ENCODE data around the gene CAMTA1.
A peak's percentile ranks its signal among the peaks of the same experiment; 100 is the strongest.
"Not testable (repeated sequence)": the region's sequence is repeated elsewhere in the genome, so short reads cannot be mapped to it uniquely, and the experiment has no call there.

The CAMTA1 gene

DNA sequence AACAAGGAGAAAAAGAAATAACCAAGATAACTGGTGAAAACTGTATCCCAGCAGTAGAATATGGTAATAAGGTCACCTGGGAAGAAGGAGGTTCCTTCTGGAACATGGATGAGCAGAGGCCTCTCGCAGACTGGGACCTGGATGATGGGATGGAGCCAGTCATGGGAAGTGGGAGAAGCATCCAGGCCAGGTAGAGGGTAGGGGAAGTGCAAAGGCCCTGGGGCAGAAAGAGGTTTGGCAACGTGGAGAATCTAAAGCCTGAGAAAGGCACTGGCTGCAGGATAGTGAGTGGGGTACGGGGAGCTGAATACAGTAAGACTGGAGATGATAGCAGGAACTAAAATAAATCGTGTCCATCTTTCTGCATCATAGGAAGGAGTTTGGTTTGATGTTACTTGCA is 889.7 kb downstream of the CAMTA1 start:
- no peak for DNase-seq (ENCODE audit: low read depth in 3 of 3)

DNA sequence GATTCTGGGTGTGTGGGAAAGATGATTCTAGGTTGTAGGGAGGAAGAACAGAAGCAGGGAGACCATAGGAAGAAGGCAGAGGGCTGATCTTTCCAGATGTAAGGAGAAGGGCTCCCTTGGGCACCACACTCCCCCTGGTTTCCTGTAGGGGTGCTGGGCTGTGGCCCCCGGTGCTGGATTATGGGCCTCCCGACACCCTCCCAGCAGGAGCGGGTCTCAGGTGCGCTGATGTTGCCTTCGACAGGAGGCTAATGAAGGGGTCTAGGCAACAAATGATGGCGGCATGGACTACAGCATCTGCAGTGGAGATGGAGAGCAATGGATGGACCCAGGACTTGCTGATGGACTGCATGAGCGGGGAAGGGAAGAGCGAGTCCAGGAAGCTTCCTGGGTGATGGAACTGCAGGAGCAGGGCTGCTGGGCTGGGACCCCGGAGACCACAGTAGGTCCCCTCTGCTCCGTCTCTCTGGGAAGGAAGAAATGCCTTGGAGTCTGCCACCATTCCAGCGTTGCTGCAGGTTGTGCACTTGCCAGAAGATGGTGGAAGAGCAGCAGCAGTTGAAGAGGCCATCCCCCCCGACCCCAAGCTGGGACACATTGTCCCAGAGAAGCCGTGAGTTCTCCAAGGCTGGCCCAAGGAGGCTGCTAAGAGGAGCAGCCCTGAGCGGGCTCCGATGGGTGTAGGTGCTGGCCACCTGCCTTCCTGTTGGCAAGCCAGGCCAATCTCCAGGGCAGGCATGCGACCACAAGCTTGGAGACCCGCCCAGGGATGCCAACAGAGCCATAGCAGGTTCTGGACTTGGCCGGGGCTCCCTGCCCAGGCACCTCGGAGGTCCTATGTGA is 890.4 kb downstream of the CAMTA1 start:
- DNase-seq (ENCODE audit: low read depth in 3 of 3), result no peak

DNA sequence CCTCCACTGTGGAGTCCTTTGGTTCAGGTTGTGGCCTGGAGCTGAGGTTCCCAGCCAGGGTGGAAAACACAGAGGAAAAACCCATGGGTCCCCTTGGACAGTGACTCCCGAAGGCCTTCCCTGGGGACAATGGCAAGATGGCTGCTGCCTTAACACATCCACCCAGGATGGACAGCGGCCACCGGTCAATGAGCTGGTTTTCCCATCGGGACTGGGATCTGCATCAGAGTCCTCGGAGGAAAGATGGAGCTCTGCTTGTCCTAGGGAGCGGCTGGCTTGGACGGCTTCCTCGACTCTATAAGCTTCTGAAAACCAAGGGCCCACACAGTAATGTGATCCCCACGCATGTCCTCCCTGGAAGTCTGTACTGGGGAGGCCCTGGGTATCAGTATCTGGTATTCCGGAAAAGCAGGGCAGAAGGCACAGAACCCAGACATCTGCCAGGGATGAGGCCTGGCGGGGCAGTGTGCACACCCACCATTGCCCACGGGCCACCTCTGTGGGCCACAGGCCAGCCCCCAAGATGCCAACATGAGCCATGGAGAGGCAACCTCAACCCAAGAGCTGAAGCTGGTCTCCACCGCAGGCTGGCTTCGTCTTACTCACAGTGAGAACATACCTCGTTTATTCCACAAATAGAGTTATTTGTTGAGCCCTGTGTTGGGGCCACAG is 891.2 kb downstream of the CAMTA1 start:
- DNase-seq (ENCODE audit: low read depth in 3 of 3), result no peak

DNA sequence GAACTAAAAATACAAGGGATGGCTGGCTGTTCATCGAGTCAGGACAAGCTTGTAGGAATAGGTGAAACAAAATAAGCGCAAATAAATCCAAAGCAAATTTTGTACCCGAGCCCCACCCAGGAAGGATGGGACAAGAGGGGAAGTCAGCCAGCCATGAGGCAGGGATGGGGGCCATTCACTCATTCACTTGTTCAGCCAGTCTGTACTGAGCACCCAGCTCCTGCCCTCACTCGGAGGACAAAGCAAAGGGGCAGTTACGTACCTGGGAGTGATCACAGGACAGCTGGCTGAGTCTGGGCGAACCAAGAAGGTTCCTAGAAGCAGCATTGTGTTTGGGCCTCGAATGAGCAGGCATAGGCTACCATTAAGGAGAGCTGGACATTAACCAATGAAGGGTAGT is 891.9 kb downstream of the CAMTA1 start:
- no peak for DNase-seq (ENCODE audit: low read depth in 3 of 3)

DNA sequence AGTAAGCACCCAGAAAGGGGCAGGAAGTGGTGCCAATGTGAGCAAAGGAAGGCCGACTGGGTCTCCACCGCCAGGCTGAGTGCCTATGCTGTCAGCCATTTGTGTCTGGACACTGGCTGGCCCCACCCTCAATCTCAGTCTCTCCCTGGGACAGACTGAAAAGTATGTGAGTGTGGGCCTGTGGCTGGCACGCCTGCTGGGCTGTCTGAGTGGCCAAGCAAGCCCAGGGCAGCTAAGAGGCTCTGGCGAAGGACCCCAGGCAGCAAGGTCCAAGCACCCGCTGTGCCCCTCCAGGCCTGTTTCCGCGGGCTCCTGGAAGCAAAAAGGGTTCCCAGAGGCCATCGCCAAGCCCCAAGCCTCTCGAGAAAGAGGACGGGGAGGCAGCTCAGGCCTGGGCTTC is 892.6 kb downstream of the CAMTA1 start:
- no peak for DNase-seq (ENCODE audit: low read depth in 3 of 3)

DNA sequence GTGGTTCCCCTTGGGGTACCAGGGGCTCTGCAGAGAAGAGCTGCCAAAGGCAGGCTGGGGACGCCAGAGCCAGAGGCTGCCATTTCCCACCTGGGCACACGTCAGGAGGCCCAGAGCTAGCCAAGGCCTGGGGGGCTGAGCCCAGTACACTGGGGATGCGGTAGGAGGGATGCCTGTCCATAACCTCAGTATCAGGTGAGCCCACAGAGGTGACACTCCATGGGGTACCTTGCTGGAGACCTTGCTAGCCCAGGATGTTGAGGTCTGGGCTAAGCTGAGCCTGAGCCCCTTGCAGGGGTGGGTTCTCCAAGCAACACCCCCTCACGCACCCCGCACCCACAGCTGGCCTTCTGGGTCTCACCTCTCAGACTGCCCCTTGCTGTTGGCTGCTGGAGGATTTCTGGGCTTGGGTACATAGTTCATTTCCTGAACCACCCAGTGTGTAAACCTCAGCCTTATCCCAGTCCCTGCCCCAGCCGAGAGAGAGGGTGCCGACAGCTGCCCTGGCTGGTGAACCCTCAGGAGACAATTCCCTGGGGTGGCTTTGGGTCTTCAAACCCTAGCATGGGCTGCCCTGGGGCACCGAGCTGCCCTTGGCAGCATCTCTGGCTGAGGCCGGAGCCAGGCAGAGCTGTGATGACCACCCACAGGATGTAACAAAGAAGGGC is 893.4 kb downstream of the CAMTA1 start:
- no peak for DNase-seq (ENCODE audit: low read depth in 3 of 3)

DNA sequence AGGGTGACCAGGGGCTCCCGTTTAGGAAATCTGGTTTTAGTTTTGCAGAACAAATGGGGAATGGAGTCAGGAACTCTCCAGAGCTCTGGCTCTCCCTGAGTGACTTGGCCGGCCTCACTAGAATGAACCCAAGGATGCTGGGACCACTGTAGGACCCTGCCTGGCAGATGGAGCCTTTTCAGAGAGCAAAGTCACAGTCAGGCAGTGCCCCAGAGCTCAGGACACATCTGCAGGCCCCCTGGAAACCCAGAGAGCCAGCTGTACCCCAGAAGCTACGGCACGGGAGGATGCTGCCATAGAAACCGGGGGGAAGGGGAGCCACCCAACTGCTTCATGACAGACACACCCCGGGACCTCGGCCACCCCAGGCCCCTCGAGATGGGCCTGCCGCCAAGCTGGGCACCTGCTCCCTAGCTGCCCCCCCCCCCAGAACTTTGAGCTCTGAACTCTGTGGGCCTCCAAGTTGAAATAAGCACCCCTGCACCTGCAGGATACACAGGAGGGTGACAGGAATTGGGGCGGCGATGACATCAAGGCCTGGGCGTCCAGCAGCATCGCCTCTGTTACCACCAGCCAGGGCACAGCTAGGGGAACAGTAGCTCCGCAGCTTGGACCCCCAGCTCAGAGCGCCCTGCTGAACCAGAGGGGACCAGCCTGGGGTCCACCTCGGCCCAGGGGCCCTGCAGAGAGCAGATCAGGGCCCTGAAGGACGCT is 894.1 kb downstream of the CAMTA1 start:
- DNase-seq (ENCODE audit: low read depth in 3 of 3), result no peak

DNA sequence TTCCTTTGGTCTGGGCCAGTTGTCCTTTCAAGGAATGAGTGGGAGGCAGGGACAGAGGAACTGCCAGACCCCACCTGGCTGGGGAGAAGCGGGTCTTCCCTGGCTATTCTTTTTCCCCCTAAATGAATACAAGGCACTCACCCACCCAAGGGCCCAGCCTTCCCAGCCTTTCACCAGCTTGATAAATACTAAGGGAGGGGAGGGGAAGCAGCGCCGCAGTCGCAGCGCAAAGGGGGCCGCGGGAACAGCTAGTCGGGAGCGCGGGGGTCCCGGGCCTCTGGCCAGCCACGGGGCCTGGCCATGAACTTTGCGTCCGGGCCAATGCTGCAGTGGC is 894.6 kb downstream of the CAMTA1 start:
- DNase-seq (ENCODE audit: low read depth in 3 of 3), result no peak

DNA sequence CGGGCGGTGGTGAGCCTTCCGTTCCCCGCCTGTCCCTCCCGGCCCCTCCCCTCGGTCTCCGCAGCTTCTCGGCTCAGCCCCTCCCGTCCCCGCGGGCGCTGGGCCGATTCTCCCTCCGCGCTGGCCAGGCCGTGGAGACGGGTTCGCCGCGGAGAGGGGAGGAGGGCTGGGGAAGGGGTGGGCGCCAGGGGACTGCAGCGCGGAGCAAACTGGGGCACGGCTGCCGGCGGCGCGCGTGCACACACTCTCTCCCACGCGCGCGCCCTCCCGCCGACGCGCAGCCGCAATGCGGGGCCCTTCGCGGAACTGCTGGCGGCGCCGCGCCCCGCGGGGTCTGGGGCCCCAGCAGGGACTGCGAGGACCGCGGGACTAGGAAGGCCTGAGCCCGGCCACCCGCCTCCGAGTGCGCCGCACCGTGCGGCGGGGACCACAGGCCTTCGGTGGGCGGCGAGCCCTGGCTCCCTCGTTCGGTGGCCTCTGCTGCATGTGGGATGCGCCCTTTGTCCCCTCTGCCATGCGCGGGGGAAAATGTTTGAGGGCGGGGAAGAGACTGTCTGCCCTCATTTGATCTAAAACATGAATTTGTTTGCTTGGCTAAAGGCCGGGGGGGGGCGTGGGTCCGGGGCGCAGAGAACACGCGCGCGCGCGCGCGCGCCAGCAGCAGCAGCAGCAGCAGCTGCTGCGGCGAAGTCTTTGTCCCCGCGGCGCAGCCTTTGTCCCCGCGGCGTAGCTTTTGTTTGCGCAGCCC is 895.1 kb downstream of the CAMTA1 start:
- DNase-seq (ENCODE audit: low read depth in 3 of 3), result peak in 1 of 3 donors; percentile 37

DNA sequence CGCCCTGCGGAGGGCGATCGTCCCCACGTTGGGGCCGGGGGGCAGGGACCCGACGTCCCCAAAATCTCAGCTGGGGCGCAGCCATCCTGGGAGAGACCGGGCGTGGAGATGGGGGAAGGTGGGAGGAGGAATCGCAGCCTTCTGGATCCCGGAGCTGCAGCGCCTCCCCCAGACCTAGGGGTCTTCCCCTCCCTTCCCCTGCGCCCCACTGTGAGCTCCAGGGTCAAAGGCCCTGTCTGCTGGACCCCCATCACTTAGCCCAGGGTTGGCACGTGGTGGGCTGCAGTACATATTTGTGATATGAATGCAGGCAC is 895.7 kb downstream of the CAMTA1 start:
- DNase-seq (ENCODE audit: low read depth in 3 of 3), result no peak

DNA sequence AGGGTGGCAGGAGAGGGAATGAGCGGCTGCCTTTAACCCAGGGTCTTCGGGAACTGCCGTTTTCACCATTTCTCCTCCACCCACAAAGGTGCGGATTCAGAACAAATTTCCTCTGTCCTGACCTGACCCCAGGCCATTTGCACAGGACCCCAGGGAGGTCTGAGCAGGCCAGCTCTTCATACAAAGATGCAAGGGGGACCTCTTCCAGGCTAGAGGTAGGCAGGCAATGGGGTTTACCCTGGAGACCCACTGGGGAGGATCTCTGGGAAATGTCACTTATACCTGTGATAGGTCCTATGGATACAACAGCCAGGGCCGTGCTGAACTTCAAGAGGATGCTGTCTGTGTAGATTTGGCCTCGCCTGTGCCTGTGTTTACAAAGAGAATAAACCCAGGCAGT is 896.1 kb downstream of the CAMTA1 start:
- DNase-seq (ENCODE audit: low read depth in 3 of 3), result no peak

DNA sequence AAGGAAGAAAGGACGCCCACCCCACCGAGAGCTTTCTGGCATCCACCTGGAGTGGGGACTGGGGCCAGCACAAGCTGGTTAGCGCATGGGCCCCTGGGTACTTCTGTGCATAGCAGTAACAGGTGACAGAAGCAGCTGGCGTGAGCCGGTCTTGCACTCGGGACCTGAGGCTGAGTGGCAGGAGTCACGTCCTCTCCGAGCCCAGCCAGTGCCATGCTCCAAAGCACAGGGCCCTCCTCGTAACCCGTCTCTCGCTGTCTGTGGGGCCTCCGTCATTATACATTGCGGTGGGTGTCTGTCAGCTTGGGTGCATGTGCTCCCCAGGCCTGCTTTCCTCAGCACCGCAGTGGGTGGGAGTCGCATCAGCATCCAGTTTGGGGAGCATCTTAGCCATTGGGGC is 898.3 kb downstream of the CAMTA1 start:
- no peak for DNase-seq (ENCODE audit: low read depth in 3 of 3)

DNA sequence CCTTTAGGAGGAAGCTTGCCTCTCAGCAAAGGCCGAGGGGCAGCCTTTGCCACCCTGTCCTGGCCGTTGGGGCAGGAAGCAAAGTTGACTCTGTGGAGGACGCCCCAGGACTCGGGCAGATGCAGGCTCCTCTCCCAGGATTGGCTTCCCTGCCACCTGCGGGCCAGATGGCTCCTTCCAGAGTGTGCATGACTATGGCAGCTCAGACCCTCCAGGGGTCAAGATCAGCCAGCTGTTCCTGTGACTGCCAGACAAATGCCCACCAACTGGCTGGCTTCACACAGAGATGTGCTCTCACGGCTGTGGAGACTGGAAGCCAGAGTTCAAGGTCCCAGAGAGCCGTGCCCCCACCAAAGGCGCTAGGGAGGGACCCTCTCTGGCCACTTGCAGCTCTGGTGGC is 898.9 kb downstream of the CAMTA1 start:
- DNase-seq (ENCODE audit: low read depth in 3 of 3), result no peak

DNA sequence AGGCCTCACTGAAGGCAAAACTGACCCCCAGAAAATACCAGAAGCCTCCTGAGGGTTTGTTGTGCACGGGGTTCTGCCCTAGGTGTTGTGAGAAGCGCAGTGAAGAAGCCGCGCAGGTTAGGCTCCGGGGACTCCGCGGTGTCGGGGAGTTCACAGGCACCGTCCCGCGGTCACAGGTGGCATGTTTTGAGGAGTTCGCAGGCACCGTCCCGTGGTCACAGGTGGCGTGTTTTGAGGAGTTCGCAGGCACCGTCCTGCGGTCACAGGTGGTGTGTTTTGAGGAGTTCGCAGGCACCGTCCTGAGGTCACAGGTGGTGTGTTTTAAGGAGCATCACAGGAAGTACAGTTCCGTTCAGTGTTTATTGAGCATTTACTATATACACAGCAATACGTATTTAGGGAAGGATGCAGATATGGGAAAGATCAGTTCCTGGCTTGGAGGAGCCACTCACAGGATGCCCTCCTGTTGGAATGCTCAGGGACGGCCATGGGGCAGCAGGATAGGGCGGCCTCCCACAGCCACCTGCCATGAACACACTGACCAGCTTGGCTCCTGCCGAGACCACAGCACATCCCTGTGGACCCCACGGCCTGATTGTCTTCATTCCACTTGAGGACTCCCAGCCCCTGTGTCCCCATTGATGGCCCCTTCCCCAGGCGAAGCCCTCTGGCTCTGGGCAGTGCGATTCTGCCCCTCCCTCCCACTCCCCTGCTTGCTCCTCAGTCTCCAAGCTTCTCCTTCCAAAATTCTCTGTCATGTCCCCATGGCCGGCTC is 899.8 kb downstream of the CAMTA1 start:
- no peak for DNase-seq (ENCODE audit: low read depth in 3 of 3)

DNA sequence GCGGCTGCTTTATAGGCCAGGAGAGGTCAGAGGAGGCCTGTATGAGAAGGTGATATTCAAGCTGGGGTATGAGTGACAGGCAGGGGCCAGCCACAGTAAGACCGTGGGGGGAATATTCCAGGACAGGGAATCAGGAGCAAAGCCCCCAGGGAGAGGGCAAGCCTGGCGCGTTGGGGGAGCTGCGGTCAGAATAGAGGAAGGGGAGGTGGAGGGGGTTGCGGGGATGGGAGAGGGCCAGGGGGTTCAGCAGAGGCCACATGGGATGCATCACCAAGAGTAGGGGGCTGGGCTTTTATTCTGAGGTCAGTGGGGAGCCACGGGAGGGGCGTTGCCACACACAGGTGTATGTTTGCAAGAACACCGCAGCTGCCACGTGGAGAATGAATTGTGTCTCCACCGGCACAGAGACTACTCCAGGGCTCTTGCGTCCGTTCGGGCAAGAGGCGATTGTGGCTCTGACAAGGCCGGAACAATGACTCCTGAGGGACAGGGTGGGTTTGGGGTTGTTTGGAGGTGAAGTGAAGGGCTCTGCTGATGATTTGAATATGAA is 901.1 kb downstream of the CAMTA1 start:
- DNase-seq (ENCODE audit: low read depth in 3 of 3), result no peak

DNA sequence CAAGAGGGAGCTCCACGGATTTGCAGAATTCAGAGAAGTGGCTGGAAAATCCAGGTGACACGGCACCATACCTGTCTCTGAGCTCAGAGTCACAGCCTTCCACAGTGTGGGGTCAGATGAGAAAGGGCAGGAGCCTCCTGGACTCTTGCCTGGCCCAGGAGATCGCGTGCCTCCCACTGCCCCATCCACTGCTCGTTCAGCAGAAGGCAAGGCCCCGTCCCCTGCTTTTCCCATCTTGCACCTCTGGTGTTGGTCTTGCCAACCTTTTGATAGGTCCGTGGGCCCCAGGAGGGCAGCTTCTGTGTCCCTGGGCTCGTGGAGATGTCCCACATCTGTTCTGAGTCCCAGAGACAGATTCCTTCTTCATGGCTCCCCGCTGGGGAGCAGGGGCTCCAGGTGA is 902.2 kb downstream of the CAMTA1 start:
- DNase-seq (ENCODE audit: low read depth in 3 of 3), result no peak

DNA sequence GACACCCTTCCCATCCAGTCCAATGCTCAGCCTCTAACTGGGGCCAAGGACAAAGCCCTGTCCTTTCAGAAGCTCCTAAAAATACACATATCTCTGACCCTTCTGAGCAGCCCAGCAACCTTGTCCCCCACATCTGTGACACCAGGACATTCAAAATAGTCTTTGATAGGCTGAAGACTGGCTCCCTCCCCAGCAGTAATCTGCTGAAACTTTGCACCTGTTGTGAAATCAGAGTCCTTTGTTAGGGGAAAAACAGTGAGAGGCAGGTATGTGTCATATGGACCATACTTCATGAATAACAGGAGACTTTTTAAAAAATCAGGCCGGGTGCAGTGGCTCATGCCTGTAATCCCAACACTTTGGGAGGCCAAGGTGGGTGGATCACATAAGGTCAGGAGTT is 903.4 kb downstream of the CAMTA1 start:
- DNase-seq (ENCODE audit: low read depth in 3 of 3), result no peak

DNA sequence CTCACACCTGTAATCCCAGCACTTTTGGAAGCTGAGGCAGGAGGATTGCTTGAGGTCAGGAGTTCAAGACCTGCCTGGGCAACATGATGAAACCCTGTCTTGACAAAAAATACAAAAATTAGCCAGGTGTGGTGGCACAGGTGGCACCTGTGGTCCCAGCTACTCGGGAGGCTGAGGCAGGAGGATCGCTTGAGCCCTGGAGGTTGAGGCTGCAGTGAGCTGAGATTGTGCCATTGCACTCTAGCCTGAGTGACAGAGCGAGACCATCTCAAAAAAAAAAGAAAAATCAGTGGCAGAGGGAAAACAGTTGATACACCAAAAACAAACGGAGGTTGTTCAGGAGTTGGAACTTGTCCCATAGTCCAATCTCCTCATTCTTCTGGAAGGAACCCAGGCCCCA is 904.1 kb downstream of the CAMTA1 start:
- DNase-seq (ENCODE audit: low read depth in 3 of 3), result not testable (repeated sequence)

DNA sequence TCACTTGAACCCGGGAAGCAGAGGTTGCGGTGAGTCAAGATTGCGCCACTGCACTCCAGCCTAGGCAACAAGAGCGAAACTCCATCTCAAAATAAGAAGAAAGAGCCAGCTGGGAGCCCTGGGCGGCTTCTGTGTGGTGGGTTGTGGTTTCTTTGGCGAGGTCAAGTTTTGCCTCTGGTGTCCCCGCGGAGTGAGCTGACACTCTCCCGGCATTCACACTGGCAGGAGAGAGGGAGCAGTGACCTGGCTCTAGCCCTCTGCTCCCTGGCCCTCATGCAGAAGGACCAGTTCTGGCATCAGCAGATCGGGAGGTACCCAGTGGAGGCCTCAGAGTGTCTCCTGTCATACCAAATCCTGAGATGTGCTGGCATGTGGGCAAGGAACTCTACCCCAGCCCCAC is 904.8 kb downstream of the CAMTA1 start:
- no peak for DNase-seq (ENCODE audit: low read depth in 3 of 3)

DNA sequence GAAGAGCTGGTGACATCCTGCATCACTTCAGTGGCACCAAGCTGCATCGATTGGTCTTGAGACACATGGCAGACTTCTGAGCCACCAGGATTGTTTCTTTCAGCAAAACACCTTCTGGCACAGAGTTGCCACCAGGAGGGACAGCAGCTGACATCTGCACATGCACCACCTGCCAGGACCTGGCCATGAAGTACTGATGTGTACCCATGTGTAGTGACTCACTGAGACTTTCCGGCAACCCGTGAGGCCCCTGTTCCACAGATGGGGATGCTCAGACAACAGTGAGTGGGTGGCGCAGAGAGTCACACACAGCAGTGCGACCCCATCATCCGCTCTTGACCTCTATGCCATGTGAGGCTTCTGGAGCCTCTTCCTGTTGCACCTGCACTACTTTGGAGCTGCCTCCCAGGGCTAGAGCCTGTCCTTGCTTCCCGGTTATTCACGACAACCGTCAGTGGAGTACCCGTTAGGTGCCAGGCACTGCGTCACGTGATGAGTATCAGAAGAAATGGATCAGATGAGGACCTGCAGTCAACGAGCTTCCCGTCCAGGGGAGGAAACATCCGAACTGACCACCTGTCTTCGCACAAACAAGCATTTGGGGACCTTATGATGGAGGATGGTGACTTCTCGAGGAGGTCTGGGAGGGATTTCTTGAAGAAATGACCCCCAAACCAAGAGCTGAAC is 905.4 kb downstream of the CAMTA1 start:
- no peak for DNase-seq (ENCODE audit: low read depth in 3 of 3)

Data from stimulated activated CD4-positive, alpha-beta T cell treated with anti-CD3 and anti-CD28 coated beads, TNF-alpha, amount 100 ng/mL, for 48 hours (primary cell).